GM12873 (cell line): ENCODE measurements around the gene STAT2.
A peak's percentile ranks its signal among the peaks of the same experiment; 100 is the strongest.

ENCODE experiments used
- CTCF ChIP-seq: IDR thresholded peaks from 2 replicates; pipeline ENCODE4 v1.5.1; 2012; ENCODE audit warnings: low read depth, mild to moderate bottlenecking, moderate library complexity, low read length, control low read depth; ENCODE audit not compliant: insufficient read depth; ENCODE audit errors: missing control alignments

Gene STAT2

GRCh38 chr12:56333679-56334489 is 26.0 kb downstream of the STAT2 start, which contains the start of gene PAN2:
Gene PAN2 (minus strand): TSS chr12:56334000. CDS start chr12:56333094, 906 bp downstream.
- peak; percentile 72 for TF ChIP-seq CTCF

DNA sequence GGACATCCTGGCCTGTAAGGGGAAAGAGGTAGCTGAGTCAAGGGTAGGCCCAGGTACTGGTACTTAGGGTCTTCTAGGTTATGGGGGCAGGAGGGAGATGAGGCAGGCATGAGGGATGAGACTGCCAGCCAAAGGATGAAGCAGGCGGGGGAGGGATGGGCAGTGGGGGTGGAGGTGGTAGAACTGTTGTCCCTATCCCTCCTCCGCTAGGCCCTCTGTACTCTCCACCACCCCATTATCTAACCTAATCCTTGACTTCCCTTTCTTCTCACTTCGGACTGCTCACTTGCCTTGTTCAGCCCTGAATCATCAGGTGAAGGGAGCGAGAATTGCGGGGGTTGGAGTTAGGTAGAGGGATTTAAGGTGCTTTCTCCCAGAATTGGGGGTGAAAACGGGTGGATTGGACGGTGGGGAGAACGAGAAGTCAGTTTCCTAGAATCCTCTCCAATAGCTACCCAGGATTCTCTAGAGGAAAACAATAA is 26.7 kb downstream of the STAT2 start:
- no peak for TF ChIP-seq CTCF

GRCh38 chr12:56332512-56333196 is 27.3 kb downstream of the STAT2 start:
- no peak for TF ChIP-seq CTCF

DNA sequence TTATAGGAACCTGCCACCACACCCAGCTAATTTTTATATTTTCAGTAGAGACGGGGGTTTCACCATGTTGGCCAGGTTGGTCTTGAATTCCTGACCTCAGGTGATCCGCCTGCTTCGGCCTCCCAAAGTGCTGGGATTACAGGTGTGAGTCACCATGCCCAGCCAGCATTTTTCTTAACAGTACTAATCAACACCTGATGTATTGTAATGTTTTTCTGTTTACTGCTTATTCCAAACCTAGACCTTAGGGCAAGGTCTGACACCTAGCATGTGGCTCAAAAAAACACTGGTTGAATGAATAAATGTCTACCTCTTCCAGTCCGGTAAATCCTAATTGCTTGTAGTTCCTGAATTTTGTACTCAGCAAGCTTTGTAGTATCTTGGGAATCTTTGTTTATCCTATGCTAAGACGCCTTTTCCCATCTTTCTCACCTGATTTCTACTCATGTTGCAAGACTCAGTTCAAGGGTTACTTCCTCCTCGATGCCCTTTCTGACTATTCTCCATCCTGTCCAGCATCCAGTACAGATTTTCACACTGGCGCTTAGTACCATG is 28.9 kb downstream of the STAT2 start:
- TF ChIP-seq CTCF = no peak

DNA sequence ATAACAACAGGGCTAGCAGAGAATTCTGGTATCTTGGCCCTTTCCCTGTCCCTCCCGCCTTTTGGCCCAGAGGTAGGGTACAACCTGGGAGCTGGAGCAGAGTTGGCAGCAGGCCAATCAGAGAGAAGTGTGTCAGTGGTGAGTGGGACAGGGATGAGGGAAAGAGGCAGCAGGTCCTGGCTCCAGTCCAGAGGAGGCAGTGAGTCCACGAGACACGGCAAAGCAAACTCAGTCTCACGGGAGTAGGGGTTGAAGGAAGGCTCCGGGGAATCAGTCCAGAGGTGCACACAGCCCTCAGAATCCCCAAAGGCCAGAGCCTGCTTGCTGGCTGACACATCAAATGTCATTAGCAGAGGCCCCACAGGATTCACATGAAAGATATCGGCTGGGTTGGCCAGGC is 33.4 kb downstream of the STAT2 start:
- TF ChIP-seq CTCF = no peak

GRCh38 chr12:56326126-56326525 is 33.8 kb downstream of the STAT2 start:
- TF ChIP-seq CTCF = no peak

- no peak for TF ChIP-seq CTCF
Measured at GRCh38 chr12:56324206-56324605, 35.7 kb downstream of the STAT2 start.
